Muscle layer of duodenum (tissue), 2 donors: Measurements from ENCODE around the gene DMRTB1.

Source experiments
- H3K27ac ChIP-seq: one replicate; pipeline ENCODE4 v1.7.0; 2013; ENCODE audit warnings: mild to moderate bottlenecking, low read length
- H3K27me3 ChIP-seq: one replicate; pipeline ENCODE4 v1.7.0; 2013; ENCODE audit warnings: low read depth, mild to moderate bottlenecking, control low read depth, low read length
- H3K36me3 ChIP-seq, 2 donors: one replicate each; pipeline ENCODE4 v1.7.0; 2013; ENCODE audit warnings: low read length in 2 of 2, control low read depth in 1 of 2, mild to moderate bottlenecking in 1 of 2; ENCODE audit not compliant: insufficient read depth in 2 of 2, control insufficient read depth in 1 of 2
- H3K4me1 ChIP-seq, 2 donors: one replicate each; pipeline ENCODE4 v1.7.0; 2013; ENCODE audit warnings: low read length in 2 of 2, mild to moderate bottlenecking in 2 of 2, control low read depth in 1 of 2, moderate library complexity in 1 of 2; ENCODE audit not compliant: insufficient read depth in 2 of 2, control insufficient read depth in 1 of 2
- H3K4me3 ChIP-seq, 2 donors: one replicate each; pipeline ENCODE4 v1.7.0; 2013; ENCODE audit warnings: low read length in 2 of 2, low read depth in 1 of 2, mild to moderate bottlenecking in 1 of 2
- H3K9me3 ChIP-seq, 2 donors: one replicate each; pipeline ENCODE4 v1.7.0; 2013; ENCODE audit warnings: low read length in 2 of 2, control low read depth in 1 of 2, mild to moderate bottlenecking in 1 of 2; ENCODE audit not compliant: control insufficient read depth in 1 of 2
- donor health status: healthy.

DMRTB1 gene

DNA sequence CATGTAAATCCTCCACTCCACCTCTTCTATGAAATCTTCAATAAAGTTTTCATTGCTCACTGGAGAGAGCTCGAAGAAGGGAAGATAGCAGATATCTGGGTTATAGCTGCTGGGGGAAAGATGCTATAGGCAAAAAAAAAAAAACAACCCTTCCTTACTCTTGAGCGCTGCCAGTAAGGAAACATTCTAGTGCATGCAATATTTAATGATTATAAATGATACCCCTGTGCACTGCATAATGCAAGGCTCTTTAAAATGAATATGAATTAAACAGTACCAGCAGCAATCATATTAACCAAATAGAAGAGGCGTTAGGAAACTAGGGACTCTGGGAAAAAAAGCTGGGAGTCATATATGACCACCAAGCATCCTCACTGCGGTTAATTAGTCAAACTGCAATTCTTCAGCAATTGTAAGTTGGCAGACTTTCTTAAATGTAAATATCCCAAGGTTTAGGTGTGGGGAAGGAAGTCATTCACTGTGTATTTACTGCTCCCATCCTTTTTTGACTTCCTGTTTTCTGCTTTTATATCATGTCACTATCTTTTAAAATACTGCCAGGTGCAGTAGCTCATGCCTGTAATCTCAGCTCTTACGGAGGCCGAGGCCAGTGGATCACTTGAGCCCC is 3.7 kb upstream of the DMRTB1 start:
- no peak overlapping the region for H3K27ac ChIP-seq
- H3K4me1 ChIP-seq, result no peaks in the 10 kb centered on the region
- H3K27me3 ChIP-seq, result no peaks in the 10 kb centered on the region
- H3K36me3 ChIP-seq, result no peaks in the 10 kb centered on the region
- no peak overlapping the region for H3K4me3 ChIP-seq
- H3K9me3 ChIP-seq, result no peaks in the 10 kb centered on the region

DNA sequence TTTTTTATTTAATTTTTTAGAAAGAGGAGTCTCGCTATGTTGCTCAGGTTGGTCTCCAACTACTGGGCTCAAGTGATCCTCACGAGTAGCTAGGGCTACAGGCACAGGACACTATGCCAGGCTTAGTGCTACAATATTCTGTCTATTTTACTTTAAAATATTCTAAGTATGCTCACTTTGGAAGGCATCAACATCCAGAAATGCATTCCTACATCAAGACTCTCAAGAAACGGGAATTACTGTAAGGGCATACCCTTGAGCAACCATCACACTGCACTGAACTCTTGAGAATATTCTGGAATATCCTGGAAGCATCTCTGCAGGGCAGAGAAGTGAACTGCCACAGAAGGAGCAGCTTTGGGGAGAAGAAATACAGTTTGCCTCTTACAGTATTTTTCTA is 565 bp upstream of the DMRTB1 start:
- no peaks in the 10 kb centered on the region for H3K4me1 ChIP-seq
- no peak overlapping the region for H3K27ac ChIP-seq
- no peaks in the 10 kb centered on the region for H3K9me3 ChIP-seq

DNA sequence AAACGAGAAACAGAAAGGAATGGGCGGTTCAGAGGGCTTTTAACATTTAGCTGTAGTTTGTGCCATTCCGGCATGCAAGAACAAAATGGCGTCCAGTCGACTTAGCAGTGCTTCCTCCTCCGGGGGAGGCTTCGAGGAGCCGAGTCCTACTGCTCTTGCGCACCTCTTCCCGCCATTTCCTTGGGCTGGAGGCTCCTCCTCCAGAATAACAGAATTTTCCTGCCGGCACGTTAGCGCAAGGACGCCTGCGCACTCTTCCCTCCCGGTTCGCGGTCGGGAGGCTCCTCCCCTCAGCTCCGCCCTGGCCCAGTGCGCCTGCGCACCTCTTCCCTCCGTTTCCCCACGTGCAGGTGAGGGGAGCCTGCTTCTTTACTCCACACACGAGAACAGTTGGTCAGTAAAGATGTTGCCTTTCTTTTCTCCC is 1.0 kb downstream of the DMRTB1 start:
- Histone ChIP-seq H3K4me1 (no peaks in the 10 kb centered on the region), H3K27ac (no peak overlapping the region), H3K9me3 (no peaks in the 10 kb centered on the region), H3K36me3 (no peaks in the 10 kb centered on the region), H3K27me3 (no peaks in the 10 kb centered on the region), H3K4me3 (no peak overlapping the region)

More for the DNA sequence above, 565 bp upstream of the DMRTB1 start:
- H3K4me3 ChIP-seq, result no peak overlapping the region
- H3K36me3 ChIP-seq, result no peaks in the 10 kb centered on the region
- H3K27me3 ChIP-seq, result no peaks in the 10 kb centered on the region

DNA sequence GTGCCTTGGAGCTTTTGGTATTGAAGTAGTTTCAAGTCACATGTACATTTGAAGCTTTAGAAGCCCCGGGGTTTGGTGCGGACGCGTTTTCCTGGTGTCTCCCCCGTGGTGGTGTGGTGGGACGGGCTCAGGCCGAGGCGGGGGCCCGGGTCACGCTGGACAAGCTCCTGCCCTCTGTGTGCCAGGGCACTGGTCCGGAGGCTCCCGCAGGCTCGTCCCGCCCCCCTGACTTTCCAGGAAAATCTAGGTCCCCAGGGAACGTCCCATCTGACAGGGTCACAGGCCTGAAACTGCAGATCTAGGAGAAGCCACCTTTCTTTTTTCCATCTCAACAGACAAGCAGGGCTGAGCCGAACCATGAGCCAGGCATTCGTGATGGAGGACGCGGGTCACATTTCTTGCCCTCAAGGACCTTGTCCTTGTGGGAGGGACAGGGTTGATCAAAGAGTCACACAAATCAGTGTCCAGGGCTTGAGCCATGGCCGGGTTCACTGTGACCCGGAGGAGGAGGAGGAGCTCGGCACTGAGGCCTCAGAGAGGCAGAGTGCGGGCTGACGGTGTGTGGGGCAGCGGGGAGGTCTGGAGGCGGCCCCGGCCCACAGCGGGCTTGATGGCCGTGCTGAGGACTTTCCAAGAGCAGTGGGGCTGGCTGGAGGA is 1.6 kb downstream of the DMRTB1 start:
- H3K9me3 ChIP-seq, result no peaks in the 10 kb centered on the region
- no peak overlapping the region for H3K4me3 ChIP-seq
- no peak overlapping the region for H3K27ac ChIP-seq
- H3K4me1 ChIP-seq, result no peaks in the 10 kb centered on the region
- H3K36me3 ChIP-seq, result no peaks in the 10 kb centered on the region
- no peaks in the 10 kb centered on the region for H3K27me3 ChIP-seq

DNA sequence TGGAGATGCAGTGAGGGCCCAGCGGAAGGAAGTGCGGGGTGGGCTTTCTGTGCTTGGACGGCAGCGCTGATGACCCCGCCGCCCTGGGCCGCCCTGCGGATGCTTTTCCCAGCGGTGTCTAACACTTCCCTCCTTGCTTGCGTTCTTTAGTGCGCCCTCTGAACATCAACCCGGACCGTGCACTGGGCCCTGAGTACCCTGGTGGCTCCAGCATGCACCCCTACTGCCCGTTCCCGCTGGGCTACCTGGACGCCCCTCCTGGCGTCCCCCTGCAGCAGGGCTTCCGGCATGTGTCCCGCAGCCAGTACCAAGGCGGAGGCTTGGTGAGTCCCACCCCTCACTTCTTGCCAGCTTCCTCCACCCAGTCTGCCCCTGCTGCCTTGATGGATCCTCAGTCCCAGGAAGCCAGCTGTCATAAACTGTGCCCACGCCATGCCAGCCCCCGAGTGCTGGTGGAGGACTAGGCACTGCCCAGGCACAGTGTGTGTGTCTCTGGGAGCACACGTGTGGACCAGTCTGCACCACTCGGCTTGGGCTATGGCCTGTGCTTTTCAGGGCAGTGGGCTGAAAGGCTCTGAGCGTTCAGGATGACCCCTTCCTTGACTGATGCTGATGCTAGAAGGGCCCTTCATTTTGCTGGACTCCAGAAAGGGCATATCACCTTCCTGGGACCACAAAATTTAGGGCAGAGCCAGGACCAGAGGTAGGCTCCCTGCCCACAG is 2.3 kb downstream of the DMRTB1 start:
- no peak overlapping the region for H3K4me3 ChIP-seq
- no peak overlapping the region for H3K27ac ChIP-seq
- H3K27me3 ChIP-seq, result no peaks in the 10 kb centered on the region
- no peaks in the 10 kb centered on the region for H3K4me1 ChIP-seq
- H3K9me3 ChIP-seq, result no peaks in the 10 kb centered on the region
- no peaks in the 10 kb centered on the region for H3K36me3 ChIP-seq

DNA sequence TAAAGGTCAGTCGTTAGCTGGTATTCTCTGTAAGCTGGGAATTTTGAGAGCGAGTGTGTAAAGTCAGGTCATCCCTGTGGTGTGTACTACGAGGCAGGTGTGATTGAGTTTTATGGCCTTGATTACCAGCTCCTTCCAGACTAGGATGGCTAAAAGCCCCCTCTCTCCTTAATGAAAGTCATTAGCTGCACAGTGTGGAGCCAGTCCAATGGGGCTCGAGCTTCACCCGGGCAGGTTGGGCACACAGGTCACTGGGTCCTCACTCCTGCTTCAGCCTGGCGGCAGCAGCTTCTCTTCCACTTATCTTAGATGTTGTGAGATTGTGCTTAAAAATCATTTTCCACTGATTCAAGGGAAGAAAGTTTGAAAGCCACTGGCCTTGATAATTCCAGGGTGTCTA is 3.0 kb downstream of the DMRTB1 start:
- H3K9me3 ChIP-seq, result no peaks in the 10 kb centered on the region
- H3K4me3 ChIP-seq, result no peak overlapping the region
- no peaks in the 10 kb centered on the region for H3K27me3 ChIP-seq
- no peaks in the 10 kb centered on the region for H3K36me3 ChIP-seq
- H3K4me1 ChIP-seq, result no peaks in the 10 kb centered on the region
- H3K27ac ChIP-seq, result no peak overlapping the region

DNA sequence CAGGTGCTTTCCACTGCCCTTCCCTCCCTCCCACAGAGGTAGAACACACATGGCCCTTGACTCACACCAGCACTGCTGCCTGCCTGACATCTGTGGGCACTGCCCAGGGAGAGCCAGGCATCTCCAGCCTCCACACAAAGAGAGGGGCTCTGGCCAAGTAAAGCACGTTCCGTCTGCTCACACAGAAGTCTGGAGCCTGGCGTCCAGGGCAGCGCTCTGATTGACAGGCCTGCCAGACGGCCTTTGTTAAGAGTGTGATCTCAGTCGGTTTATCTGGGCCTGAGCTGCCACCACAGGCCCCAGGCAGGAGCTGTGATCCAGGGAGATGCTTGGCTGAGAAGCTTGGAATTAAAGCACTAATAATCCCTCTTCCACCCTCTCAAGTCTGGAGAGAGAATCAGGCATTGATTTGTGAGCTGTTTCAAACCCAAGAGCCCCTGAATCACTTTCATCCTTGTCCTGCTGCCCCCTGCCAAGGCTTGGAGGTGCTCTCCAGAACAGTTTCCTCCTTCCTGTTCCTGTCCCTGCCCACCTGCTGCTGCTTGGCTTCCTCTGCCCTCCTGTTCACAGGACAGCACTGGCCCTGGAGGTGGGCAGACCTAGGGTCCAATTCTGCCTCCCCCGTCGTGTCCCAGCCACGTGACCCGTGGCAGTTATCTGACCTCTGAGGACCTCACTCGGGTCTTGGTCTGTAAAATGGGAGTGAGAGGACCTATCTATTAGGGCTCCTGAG is 3.7 kb downstream of the DMRTB1 start:
- no peaks in the 10 kb centered on the region for H3K9me3 ChIP-seq
- H3K27me3 ChIP-seq, result no peaks in the 10 kb centered on the region
- no peaks in the 10 kb centered on the region for H3K4me1 ChIP-seq
- H3K27ac ChIP-seq, result no peak overlapping the region
- no peak overlapping the region for H3K4me3 ChIP-seq
- no peaks in the 10 kb centered on the region for H3K36me3 ChIP-seq

DNA sequence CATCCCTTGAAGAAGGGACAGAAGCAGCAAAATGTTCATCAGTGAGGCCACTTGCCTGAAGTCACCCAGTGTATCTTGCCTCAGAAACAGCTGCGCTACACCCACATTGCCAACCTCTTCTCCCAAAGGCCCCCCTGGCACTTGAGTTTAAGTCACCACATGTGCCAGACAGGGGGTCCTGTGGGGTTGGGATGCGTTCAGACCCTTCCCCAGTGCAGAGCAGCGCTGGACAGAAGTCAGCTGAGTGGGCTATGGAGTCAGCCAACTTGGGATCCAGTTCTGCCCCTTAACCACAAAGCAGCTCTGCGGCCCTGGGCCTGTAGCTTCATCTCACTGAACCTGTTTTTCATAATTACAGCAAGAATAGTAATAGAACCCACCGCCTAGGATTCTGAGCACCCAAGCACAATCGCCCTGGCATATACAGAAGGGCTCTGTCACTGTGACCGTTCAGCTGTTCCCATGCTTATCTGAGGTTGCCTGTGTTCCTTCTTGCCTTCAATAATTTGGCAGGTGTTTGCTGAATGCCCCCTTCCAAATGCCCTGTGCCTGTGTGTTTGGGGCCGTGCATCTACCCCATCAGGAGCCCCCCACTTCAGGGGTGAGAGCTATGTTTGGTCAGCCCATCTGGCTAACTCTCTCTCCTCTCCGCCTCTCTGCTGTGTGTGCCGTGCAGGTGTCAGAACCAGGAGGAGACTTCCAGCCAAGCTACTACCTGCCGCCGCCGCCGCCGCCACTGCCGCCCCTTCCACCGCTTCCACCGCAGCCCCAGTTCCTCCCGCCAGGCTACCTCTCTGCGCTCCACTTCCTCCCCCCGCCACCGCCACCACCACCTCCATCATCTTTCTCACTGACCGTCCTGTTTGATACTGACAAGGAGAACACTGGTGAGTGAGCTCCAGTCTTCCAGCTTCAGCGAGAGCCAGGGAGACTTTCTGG is 5.0 kb downstream of the DMRTB1 start:
- no peaks in the 10 kb centered on the region for H3K4me1 ChIP-seq
- H3K4me3 ChIP-seq, result no peak overlapping the region

DNA sequence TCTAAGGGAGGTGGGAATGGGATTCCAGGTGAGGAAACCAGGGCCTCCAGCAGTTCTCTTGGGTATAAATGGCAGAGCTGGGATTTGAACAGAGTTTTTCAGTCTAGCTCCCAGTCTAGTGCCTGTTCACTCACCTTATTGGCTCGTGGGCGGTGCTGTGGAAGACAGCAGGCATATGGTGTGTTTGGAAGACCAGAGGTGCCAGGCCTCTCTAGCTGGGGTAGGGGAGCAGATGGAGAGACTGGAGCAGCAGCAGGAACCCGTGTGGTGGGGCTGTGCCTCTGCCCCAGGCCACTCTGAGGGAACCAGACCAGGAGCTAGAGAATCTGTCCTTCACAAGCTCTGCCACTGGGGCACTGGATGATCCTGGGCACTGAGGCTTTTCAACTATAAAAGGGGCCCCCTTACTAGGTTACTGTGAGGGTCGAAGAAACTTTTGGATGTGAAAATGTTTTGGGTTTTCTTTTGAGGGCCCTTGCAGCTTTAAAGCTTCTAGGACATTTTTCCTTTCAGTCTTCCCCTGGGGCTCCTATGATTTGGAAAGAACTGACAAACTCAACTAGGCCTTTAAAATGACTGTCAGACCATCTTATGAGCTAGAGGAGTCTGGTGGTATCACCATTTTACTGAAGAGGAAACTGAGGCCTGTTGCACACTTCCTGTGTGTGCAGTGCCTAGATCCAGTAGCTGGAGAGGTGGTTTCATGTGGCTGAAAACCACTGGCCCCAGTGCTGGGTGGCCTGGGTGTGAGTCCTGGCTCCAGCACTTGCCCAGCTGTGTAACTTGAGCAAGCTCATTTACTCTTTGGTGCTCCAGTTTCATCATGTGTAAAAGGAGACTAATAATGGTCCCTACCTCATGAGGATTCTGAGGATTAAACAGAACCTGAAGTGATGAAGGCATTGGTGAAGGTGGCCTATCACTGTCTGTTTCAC is 6.1 kb downstream of the DMRTB1 start:
- no peaks in the 10 kb centered on the region for H3K4me1 ChIP-seq
- H3K27ac ChIP-seq, result no peak overlapping the region
- H3K27me3 ChIP-seq, result no peaks in the 10 kb centered on the region
- H3K9me3 ChIP-seq, result no peaks in the 10 kb centered on the region
- no peak overlapping the region for H3K4me3 ChIP-seq
- no peaks in the 10 kb centered on the region for H3K36me3 ChIP-seq

More for the DNA sequence above, 5.0 kb downstream of the DMRTB1 start:
- H3K27me3 ChIP-seq, result no peaks in the 10 kb centered on the region
- no peaks in the 10 kb centered on the region for H3K36me3 ChIP-seq
- H3K9me3 ChIP-seq, result no peaks in the 10 kb centered on the region
- no peak overlapping the region for H3K27ac ChIP-seq

DNA sequence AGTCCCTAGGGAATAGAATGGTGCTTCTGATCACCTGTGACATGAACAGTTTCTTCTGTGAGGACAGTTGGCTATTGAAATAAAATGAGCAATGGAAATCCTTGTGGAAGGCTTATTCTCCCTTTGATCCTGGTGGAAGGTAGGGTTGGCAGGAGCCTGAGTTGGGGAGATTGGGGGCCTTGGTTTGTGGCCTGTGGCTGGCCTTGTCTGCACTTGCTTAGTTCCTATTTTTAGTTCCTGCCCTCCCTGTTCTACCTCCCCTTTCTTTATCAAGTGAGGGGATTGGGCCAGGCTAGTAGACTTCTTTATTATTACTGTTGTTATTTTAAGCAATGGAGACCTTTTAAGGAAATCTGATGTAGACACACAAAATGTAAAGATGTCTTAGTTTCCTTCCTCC is 8.2 kb downstream of the DMRTB1 start:
- no peaks in the 10 kb centered on the region for H3K27me3 ChIP-seq
- peaks cover 0 to 3% of the 10 kb centered on the region in 2 donors for H3K4me1 ChIP-seq
- H3K9me3 ChIP-seq, result no peaks in the 10 kb centered on the region
- H3K27ac ChIP-seq, result no peak overlapping the region
- H3K36me3 ChIP-seq, result no peaks in the 10 kb centered on the region
- H3K4me3 ChIP-seq, result no peak overlapping the region
